BE2C (cell line): ENCODE measurements around the gene UTP11.

Experiments used
- DNase-seq: peaks from one replicate; pipeline ENCODE4 v3.0.0-alpha.2; 2020
- H3K27me3 ChIP-seq: fragments of 250-450 bp; sonication (Bioruptor Pico); 2 replicates; pipeline ENCODE4 v1.5.1; 2020; ENCODE audit warnings: mild to moderate bottlenecking
- H3K36me3 ChIP-seq: fragments of 250-450 bp; sonication (Bioruptor Pico); 2 replicates; pipeline ENCODE4 v1.5.1; 2020; ENCODE audit warnings: mild to moderate bottlenecking
- H3K4me1 ChIP-seq: fragments of 250-450 bp; sonication (Bioruptor Pico); 2 replicates; pipeline ENCODE4 v1.5.1; 2020
- H3K4me3 ChIP-seq: 2 replicates; pipeline ENCODE4 v1.5.1; 2011; ENCODE audit warnings: low read depth, low read length
- H3K9me3 ChIP-seq: fragments of 250-450 bp; sonication (Bioruptor Pico); 2 replicates; pipeline ENCODE4 v1.5.1; 2020
- CTCF ChIP-seq: IDR thresholded peaks from 2 replicates; pipeline ENCODE4 v1.5.1; 2012; ENCODE audit warnings: mild to moderate bottlenecking, low read depth, low read length

The UTP11 gene

DNA sequence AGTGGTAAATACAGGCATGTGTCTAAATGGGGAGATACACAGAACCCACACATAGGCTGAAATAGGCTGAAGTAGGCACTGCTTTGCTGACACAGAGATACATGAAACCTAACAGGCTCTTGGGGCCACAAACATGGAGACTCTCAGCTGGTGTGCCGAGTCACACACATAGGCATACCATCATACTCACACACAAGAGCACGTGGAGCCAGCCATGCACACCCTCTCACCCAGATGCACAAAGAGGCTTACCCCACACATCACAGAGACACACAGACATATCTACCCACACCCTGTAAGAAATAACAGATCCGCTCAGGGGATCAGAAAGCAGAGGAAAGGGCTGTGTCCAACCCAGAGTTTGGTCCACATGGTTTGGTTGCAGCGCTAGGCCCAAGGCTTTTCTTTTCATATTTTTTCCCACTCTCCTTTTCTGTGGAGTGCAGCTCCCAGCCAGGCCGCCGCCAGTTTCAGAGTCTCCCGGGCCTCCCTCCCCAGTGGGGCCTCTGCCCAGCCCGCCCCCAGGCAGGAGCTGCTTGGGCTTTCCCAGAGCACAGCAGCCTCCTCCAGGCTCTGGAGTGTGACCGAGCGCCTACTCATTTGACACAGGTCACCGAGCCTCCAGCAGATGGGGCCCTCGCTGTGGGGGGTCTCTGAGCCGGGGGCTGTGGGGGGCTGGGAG, 38.0 kb downstream of the UTP11 start:
- Histone ChIP-seq H3K9me3 (no peaks in the 10 kb centered on the region), H3K4me3 (no peak overlapping the region), H3K36me3 (no peaks in the 10 kb centered on the region), H3K27me3 (peaks cover 15% of the 10 kb centered on the region), H3K4me1 (0 out of 2 replicates have a peak, but pooled peaks cover 5% of the 10 kb centered on the region)
- DNase-seq, result peak; percentile 46
- TF ChIP-seq CTCF, result no peak

DNA sequence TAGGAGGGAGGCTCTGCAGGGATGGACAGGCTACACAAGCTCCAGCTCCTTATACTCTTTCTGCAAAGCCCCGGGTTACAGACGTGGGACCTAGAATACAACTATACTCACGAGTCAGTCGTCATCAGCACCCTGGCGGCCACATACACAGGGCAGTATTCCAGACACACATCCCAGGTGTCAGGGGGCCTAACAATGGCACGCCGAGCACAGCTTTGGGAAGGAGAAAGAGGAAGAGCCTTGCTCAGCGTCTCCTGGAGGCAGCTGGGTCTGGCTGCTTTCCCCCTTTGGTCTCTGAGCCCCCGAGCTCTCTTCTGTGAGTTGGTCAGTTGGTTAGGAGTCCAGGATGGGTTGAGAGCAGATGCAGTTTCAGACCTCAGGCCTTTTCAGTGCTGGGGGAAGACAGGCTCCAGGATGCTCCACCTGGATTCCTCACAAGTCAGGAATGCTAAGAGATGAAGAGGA, 38.6 kb downstream of the UTP11 start:
- Histone ChIP-seq H3K27me3 (peaks cover 9% of the 10 kb centered on the region), H3K36me3 (no peaks in the 10 kb centered on the region), H3K4me1 (0 out of 2 replicates have a peak, but pooled peaks cover 5% of the 10 kb centered on the region), H3K4me3 (no peak overlapping the region), H3K9me3 (no peaks in the 10 kb centered on the region)
- no peak for TF ChIP-seq CTCF
- DNase-seq, result no peak

- H3K4me1 ChIP-seq, result 0 out of 2 replicates have a peak, but pooled peaks cover 5% of the 10 kb centered on the region
- no peak for DNase-seq
- H3K4me3 ChIP-seq, result no peak overlapping the region
- H3K27me3 ChIP-seq, result no peaks in the 10 kb centered on the region
- no peaks in the 10 kb centered on the region for H3K36me3 ChIP-seq
- TF ChIP-seq CTCF, result no peak
- no peaks in the 10 kb centered on the region for H3K9me3 ChIP-seq
Observed at GRCh38 chr1:38052750-38053415, 40.3 kb downstream of the UTP11 start.

DNA sequence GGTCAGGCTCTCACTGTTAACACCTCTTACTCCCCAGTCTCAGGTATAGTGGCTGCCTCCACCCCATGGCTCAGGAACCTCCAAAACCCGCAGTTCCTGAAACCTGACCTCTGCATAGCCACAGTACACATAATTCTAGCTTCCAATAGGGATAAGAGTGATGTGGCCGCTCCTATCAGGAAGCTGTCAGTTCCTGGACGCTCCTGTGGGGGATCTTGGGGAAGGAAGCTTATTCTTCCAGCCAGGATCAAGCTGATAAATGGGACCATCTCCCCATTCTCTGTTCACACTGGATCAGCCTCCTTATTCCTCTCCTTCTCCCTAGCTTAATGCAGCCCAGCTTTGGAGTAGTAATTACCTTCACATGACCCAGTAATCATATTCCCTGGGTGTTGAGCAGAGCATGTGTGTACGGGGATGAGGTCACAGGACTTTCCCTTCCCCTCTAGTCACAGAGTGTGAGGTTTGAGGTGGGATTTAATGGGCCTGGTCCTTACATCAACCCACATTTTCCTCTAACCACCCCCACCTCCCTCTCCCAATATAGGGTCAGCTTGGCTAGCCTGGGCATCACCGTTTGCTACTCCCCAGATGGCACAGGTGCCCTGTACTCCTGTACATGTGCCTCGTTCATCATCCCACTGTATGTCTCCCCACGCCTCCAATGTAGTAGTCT, 41.0 kb downstream of the UTP11 start:
- no peak for DNase-seq
- no peak for TF ChIP-seq CTCF
- Histone ChIP-seq H3K36me3 (no peaks in the 10 kb centered on the region), H3K4me1 (0 out of 2 replicates have a peak, but pooled peaks cover 5% of the 10 kb centered on the region), H3K4me3 (no peak overlapping the region), H3K27me3 (no peaks in the 10 kb centered on the region), H3K9me3 (no peaks in the 10 kb centered on the region)

DNA sequence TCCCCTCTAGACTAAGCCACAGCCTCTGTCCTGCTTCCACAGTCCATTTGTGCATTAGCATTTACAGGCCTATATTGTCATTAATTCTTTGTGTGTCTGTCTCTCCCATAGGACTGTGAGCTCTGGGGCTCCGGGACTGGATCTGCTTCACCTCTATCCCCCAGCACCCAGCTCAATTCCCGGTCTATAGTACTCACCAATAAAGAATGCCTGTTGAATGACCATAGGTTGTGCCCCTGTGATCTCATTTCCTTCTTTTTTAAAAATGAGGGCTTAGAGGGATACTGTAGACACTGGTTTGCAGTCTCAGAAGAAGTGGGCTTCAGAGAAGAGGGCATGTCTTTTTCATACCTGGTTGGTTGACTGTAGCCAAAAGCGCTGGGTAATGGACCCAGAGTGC, 42.9 kb downstream of the UTP11 start:
- DNase-seq, result no peak
- no peaks in the 10 kb centered on the region for H3K9me3 ChIP-seq
- TF ChIP-seq CTCF, result no peak
- H3K4me1 ChIP-seq, result 0 out of 2 replicates have a peak, but pooled peaks cover 1% of the 10 kb centered on the region
- no peaks in the 10 kb centered on the region for H3K27me3 ChIP-seq
- H3K36me3 ChIP-seq, result no peaks in the 10 kb centered on the region
- H3K4me3 ChIP-seq, result no peak overlapping the region
